Activated T-cell treated with anti-CD3 and anti-CD28 coated beads, Interleukin-2, amount 50 U/mL, for 48 hours (primary cell): ENCODE data around the gene FOXD2.

Source experiments
- DNase-seq, 2 experiments: peaks; one replicate each; pipeline ENCODE4 v3.0.0-alpha.2; 2020

FOXD2 gene

GRCh38 chr1:47469390-47469759 lies 31.5 kb downstream of the FOXD2 start:
- no peak for DNase-seq

GRCh38 chr1:47469910-47470309 lies 32.1 kb downstream of the FOXD2 start:
- no peak for DNase-seq

DNA sequence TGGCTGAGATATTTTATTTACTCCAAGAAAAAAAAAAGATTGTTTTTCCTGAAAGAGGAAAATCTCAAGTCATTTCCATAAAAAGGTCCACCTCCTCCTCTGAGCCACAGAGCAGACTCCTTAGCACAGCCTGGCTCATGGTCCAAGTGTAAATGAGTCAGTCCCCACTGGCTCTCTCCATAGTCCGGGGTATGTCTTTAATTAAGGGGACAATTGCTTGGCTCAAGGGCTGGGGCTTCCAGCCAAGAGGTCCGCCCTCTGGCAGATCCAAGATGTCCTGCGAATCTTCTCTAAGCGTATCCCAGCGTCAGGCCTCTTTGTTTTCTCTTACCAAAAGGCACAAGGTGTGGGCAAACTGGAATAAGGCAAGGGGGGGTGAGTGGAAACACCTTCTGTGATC lies 33.3 kb downstream of the FOXD2 start:
- DNase-seq, result no peak

GRCh38 chr1:47474278-47475193 lies 36.7 kb downstream of the FOXD2 start:
- no peak for DNase-seq

DNA sequence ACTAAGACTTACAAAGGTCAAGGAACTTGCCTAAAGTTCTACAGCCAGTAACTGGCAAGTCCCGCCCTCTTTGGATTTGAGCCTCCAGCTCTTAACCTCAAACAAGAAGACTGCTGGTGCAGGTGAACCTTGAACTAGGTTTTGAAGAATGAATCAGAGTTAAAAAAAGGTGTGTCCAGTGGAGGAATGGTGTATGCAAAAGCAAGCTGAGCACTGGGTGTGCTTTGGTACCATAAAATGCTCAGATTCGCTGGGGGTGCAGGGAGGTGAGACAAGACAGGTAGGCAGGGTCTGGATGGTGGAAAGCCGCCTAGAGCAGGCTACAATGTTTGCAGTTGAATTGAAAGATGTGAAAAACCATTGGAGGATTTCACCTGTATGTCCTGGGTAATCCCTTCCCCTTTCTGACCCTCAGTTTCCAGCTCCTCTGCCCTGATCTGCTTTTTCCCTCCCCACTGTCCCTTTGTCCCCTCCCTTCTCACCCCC lies 39.8 kb downstream of the FOXD2 start:
- no peak for DNase-seq

DNA sequence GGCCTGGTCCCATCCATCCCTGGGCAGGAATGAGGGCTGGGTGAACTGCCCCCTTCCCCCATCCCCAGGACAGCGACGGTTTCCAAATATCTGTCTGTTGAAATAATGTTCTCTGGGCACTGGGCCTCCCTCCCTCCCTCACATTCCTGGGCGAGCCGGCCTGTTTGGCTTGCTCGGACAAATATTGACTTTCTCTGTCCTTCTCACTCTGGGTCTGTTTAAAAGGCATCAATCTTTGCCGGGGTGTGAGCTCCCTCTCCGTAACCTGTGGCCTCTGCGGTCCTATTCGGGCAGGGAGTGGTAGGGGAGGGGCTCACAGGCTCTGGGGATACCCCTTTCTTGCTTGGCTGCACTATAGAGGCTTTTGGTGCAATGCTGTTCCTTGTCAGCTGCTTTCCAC lies 40.2 kb downstream of the FOXD2 start:
- no peak for DNase-seq

DNA sequence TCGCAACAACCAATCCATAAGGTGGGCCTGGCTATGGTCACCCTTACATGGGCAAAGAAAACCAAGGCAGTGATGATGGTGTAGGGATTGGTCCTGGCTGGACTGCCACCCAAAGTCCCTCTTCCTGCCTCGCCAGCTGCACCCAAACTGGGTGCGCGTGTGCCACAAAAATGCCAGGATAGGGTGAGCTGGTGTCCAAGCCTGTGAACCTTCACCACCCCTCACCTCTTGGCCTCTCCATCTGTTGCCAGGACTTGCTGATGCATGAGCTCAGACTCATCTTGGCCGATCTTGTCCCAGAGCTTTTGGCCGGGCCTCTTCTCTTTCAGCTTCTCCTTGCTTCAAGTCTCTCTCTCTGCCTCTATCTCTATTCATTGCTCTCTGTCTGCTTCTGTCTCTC lies 41.8 kb downstream of the FOXD2 start:
- DNase-seq, result no peak

GRCh38 chr1:47481936-47482335 lies 44.1 kb downstream of the FOXD2 start:
- no peak for DNase-seq

DNA sequence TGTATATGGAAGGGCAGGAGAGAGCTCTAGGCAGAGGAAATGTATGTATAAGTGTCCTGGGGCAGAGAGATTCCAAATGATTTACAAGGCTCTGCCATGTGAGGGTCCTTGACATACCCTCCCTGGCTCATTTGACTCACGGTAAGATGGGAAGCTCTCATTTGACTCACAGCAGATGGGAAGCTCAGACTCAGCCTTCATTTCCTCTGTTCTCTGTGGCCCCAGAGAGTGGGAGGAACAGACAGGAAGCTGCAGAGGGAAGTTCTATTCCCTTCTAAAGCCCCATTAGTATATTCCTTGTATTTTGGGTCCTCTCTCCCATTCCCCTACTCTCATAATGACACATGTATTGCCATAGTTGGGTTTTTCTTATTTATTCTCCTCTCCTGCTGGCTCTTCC lies 44.9 kb downstream of the FOXD2 start:
- no peak for DNase-seq

GRCh38 chr1:47483651-47484050 lies 45.8 kb downstream of the FOXD2 start:
- DNase-seq, result no peak

GRCh38 chr1:47485817-47486216 lies 48.0 kb downstream of the FOXD2 start:
- no peak for DNase-seq

DNA sequence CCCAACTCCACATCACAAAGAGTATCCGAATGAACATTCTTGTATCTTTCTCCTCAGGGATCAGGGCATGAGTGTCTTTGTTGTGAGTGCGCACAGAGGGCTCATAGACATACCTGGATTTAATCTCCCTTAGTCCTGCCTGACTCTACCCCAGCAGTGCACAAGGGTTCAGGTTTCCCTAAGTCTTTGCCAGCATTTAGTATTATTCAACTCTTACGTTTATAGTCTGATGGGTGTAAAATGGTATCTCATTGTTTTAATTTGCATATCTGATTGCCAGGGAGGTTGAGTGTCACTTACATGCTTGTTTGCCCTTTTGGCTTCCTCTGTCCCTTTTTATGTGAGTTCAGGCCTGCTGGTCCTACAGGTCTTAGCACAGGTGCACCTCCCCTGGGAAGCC lies 49.5 kb downstream of the FOXD2 start:
- DNase-seq, result no peak

- DNase-seq, result no peak
Measured at GRCh38 chr1:47487850-47488450, 50.1 kb downstream of the FOXD2 start.
